Astrocyte of the spinal cord (primary cell): Measurements from ENCODE around the gene OXGR1.

ENCODE experiments used
- DNase-seq: peaks from one replicate; pipeline ENCODE4 v3.0.0; 2011; ENCODE audit warnings: low read depth, low spot score
- H3K4me3 ChIP-seq: 2 replicates; pipeline ENCODE4 v1.5.1; 2011; ENCODE audit warnings: low read depth, mild to moderate bottlenecking, low read length, moderate library complexity
- CTCF ChIP-seq: IDR thresholded peaks from 2 replicates; pipeline ENCODE4 v1.5.1; 2012; ENCODE audit warnings: low read depth, mild to moderate bottlenecking, low read length, inconsistent platforms
- in situ Hi-C: cut with HindIII; loops from 2 replicates; pipeline ENCODE4 v1.10.0; 2017; ENCODE audit warnings: low sequenced_read_pairs

Gene OXGR1

DNA sequence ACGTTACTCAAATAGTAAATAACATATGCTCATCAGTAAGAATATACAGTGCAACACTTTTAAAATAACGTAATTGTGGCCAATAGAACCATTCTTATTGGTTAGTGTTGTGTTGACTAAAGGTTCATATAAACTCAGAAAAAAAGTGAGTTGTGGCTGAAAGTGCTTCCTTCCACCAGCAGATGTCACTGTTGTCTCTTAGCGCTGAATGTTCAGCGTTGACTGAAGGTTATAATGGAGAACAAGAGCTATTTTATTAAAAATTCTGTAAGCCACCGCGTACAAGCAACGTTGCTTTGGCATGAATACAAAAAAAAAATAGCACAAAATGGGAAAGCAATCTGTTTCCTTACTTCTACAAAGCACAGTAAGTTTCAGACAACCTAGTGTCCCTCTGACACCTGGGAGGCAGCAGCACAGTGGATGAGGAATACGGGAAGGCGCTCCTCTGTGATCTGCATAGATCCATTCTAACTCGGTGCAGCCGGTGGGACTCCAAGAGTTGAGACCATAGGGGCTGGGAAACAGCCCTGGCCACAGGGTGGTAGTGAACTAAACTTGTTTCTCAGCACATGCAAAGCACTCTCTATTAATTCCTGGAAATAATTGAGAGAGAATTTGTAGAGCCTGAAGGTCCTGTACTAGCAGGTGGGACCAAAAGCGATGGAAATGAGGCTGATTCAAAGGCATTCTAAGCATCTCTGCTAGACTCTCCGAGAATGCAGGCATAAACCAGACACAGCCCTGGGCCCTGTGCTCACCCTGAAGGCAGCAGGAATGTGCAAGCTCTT lies 23.9 kb upstream of the OXGR1 start:
- peak; percentile 89 for TF ChIP-seq CTCF
- in situ Hi-C loops = no loop called here
- DNase-seq = peak; percentile 69
- no peak overlapping the region for H3K4me3 ChIP-seq

DNA sequence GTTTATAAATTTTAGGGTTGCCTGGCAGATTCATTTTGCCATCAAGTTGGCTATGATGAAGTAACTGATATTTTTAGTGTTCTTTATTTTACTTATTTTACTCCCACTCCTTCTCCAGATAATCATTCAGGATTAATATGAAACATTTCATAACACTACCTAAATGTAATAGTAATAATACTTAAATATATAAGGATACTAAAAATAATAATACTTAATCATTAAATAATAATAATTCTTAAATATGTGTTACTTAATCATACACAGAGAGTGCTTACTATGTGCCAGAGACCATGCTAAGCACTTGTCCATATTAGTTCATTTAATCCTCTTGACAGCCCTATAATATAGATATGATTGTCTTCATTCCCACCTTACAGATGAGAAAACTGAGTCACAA lies 23.0 kb upstream of the OXGR1 start:
- DNase-seq = no peak
- in situ Hi-C loops = no loop called here

DNA sequence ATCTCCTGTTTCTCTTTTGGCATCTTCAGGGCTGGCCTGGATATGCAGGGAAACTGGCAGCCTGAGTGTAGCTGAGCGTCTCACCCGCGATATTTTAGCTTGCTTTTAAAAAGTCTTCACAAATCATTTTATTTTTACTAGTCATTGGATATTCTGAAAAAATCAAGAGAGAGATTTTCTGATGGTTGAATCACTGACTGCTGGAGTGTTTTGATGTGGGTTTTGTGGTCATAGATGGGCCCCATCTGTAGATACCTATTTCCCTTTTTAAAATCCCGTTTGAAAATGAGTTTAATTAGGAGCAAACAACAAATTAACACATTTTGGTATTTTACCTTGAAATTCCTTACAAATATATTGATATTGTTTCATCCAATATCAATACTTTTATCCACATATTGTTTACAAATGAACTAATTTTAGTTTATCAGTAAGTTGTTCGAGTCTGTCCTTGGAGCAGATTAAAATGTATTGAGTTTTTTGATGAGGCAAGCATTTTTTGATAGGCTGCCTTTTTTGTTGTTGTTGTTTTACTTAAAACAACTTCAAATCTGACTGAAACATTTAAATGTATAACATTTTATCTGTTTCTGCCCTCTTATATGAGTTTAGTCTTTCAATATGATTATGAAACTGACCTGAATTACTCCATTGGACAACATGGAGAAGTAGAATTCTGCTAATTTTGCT lies 21.5 kb upstream of the OXGR1 start:
- H3K4me3 ChIP-seq = no peak overlapping the region
- in situ Hi-C loops = no loop called here
- peak; percentile 50 for DNase-seq
- TF ChIP-seq CTCF = no peak

More for the DNA sequence above, 23.0 kb upstream of the OXGR1 start:
- TF ChIP-seq CTCF = no peak
- H3K4me3 ChIP-seq = no peak overlapping the region

- H3K4me3 ChIP-seq = no peak overlapping the region
- TF ChIP-seq CTCF = no peak
- DNase-seq = no peak
- in situ Hi-C loops = no loop called here
Observed at GRCh38 chr13:97012251-97013048, 18.2 kb upstream of the OXGR1 start.

- in situ Hi-C loops = no loop called here
- no peak overlapping the region for H3K4me3 ChIP-seq
- TF ChIP-seq CTCF = no peak
- no peak for DNase-seq
Observed at GRCh38 chr13:97011446-97012131, 17.3 kb upstream of the OXGR1 start.

- DNase-seq = no peak
- H3K4me3 ChIP-seq = no peak overlapping the region
- TF ChIP-seq CTCF = no peak
- in situ Hi-C loops = no loop called here
Observed at GRCh38 chr13:97008643-97009042, 14.4 kb upstream of the OXGR1 start.
